Endothelial cell of umbilical vein (primary cell): ENCODE data around the gene NLGN1. TPM values are rescaled to one million over a fixed set of nuclear protein-coding genes. Genes with fewer than 3 reads are reported as not detected.

Experiments
- BruUV-seq: library from RNA; stranded (reverse); fragments of 400-500 nt; replicated peaks from 2 replicates; lab custom pipeline; 2021; lab: Mats Ljungman, UMichigan
- CTCF ChIA-PET: fragments of 300-600, 350-600 bp; sonication (Branson Sonifier 250); formaldehyde crosslinking; loops from one replicate; lab custom pipeline; 2021; ENCODE audit warnings: antibody characterized with exemption, inconsistent platforms; lab: Charles Lee
- POLR2A ChIA-PET: fragments of 300-600, 350-600 bp; sonication (Branson Sonifier 250); formaldehyde crosslinking; loops from one replicate; lab custom pipeline; 2021; ENCODE audit warnings: antibody characterized with exemption, inconsistent platforms; lab: Charles Lee
- DNase-seq: peaks from one replicate; pipeline ENCODE4 v3.0.0-alpha.2; 2011; ENCODE audit warnings: low read depth, low spot score
- FAIRE-seq: peaks from 2 replicates; lab custom pipeline; 2011; peaks lifted over from hg19 to GRCh38; lab: Jason Lieb, UNC
- H2AFZ ChIP-seq: 2 replicates; pipeline ENCODE4 v1.6.0; 2012; ENCODE audit warnings: low read depth, low read length, control low read depth, inconsistent platforms
- H3K27ac ChIP-seq: 2 replicates; pipeline ENCODE4 v1.5.1; 2011; ENCODE audit warnings: low read depth, mild to moderate bottlenecking, control low read depth, low read length, moderate library complexity; ENCODE audit not compliant: insufficient read depth
- H3K27me3 ChIP-seq, 2 experiments: 2 replicates each; pipeline versions ENCODE4 v1.6.0 to v1.6.1; 2011; ENCODE audit warnings: low read length in 2 of 2, mixed read lengths in 1 of 2; ENCODE audit not compliant: control insufficient read depth in 2 of 2, insufficient read depth in 2 of 2
- H3K36me3 ChIP-seq, 2 experiments: 2 replicates in 1 of 2; 3 replicates in 1 of 2; pipeline ENCODE4 v1.5.1; 2011; ENCODE audit warnings: low read length in 2 of 2, mild to moderate bottlenecking in 1 of 2, moderate library complexity in 1 of 2; ENCODE audit not compliant: control insufficient read depth in 2 of 2, insufficient read depth in 2 of 2; ENCODE audit errors: extremely low read depth in 1 of 2
- H3K4me1 ChIP-seq: 3 replicates; pipeline ENCODE4 v1.5.1; 2011; ENCODE audit warnings: mild to moderate bottlenecking, low read length; ENCODE audit not compliant: control insufficient read depth, insufficient read depth; ENCODE audit errors: extremely low read depth
- H3K4me2 ChIP-seq: 2 replicates; pipeline ENCODE4 v1.6.1; 2011; ENCODE audit warnings: low read length, control low read depth, mixed read lengths; ENCODE audit not compliant: insufficient read depth
- H3K4me3 ChIP-seq, 3 experiments: fragments of 200-600 bp in 1 of 3; sonication (generic), shearing (Covaris generic) in 1 of 3; replicated peaks in 1 of 3; 2 replicates each; pipeline ENCODE4 v1.5.1; 2011 to 2016; ENCODE audit warnings: control low read depth in 3 of 3, low read length in 3 of 3, mild to moderate bottlenecking in 2 of 3, inconsistent platforms in 1 of 3, low read depth in 1 of 3, moderate library complexity in 1 of 3; ENCODE audit not compliant: insufficient read depth in 1 of 3
- H3K79me2 ChIP-seq: 2 replicates; pipeline ENCODE4 v1.6.0; 2012; ENCODE audit warnings: low read length, inconsistent platforms; ENCODE audit not compliant: control insufficient read depth, insufficient read depth
- H3K9ac ChIP-seq: replicated peaks from 2 replicates; pipeline ENCODE3; 2011; ENCODE audit warnings: low read length, control low read depth; ENCODE audit not compliant: insufficient read depth; ENCODE audit errors: extremely low read depth
- H3K9me1 ChIP-seq: replicated peaks from 3 replicates; pipeline ENCODE4 v1.6.0; 2011; ENCODE audit warnings: mild to moderate bottlenecking, low read length; ENCODE audit not compliant: control insufficient read depth, insufficient read depth; ENCODE audit errors: extremely low read depth
- H3K9me3 ChIP-seq: replicated peaks from 2 replicates; pipeline ENCODE4 v1.5.1; 2012; ENCODE audit warnings: low read length, inconsistent platforms; ENCODE audit not compliant: control insufficient read depth, insufficient read depth
- H4K20me1 ChIP-seq: replicated peaks from 2 replicates; pipeline ENCODE3; 2011; ENCODE audit warnings: mild to moderate bottlenecking, low read length; ENCODE audit not compliant: control insufficient read depth, insufficient read depth; ENCODE audit errors: extremely low read depth
- CTCF ChIP-seq, 2 donors: IDR thresholded peaks; 1 replicate in 1 of 2; 2 replicates in 1 of 2; pipeline ENCODE4 v1.5.1; 2011; ENCODE audit warnings: low read length in 2 of 2, mild to moderate bottlenecking in 2 of 2, moderate library complexity in 2 of 2, control low read depth in 1 of 2, inconsistent platforms in 1 of 2, low read depth in 1 of 2; ENCODE audit not compliant: insufficient read depth in 1 of 2; ENCODE audit errors: extremely low read depth in 1 of 2
- EZH2 ChIP-seq: IDR thresholded peaks from 2 replicates; pipeline ENCODE4 v1.6.1; 2012; ENCODE audit warnings: borderline replicate concordance, low read depth, mild to moderate bottlenecking, moderate library complexity, low read length, inconsistent platforms; ENCODE audit not compliant: severe bottlenecking
- FOS ChIP-seq: IDR thresholded peaks from 2 replicates; pipeline ENCODE4 v1.6.1; 2011; ENCODE audit warnings: mild to moderate bottlenecking, low read length, moderate library complexity, borderline replicate concordance; ENCODE audit not compliant: insufficient read depth
- GATA2 ChIP-seq: IDR thresholded peaks from 2 replicates; pipeline ENCODE4 v1.7.0; 2011; ENCODE audit warnings: low read depth, mild to moderate bottlenecking, moderate library complexity, mixed read lengths, low read length; ENCODE audit not compliant: insufficient read length, insufficient read depth
- JUN ChIP-seq: IDR thresholded peaks from 2 replicates; pipeline ENCODE4 v1.6.1; 2011; ENCODE audit warnings: borderline replicate concordance, low read depth; ENCODE audit not compliant: insufficient read length, insufficient read depth
- MAX ChIP-seq: IDR thresholded peaks from 2 replicates; pipeline ENCODE4 v1.6.1; 2011; ENCODE audit not compliant: insufficient read depth, insufficient read length
- MYC ChIP-seq: IDR thresholded peaks from one replicate; pipeline ENCODE4 v1.6.1; 2011; ENCODE audit warnings: mild to moderate bottlenecking, low read depth, low read length
- POLR2A ChIP-seq: IDR thresholded peaks from 2 replicates; pipeline ENCODE4 v1.6.1; 2012; ENCODE audit warnings: low read depth, mild to moderate bottlenecking, control low read depth, low read length
- POLR2AphosphoS5 ChIP-seq: IDR thresholded peaks from 2 replicates; pipeline ENCODE4 v1.6.1; 2012; ENCODE audit warnings: low read depth, mild to moderate bottlenecking, control low read depth, low read length, moderate library complexity; ENCODE audit not compliant: insufficient read depth
- dilution Hi-C: fragments of 300-500 bp; cut with MboI; formaldehyde crosslinking; loops from one replicate; pipeline ENCODE4 v1.15.0; 2019; ENCODE audit warnings: low sequenced_read_pairs; ENCODE audit not compliant: extremely low pct_ligation_motif_present
- intact Hi-C: fragments of 100-400 bp; cut with micrococcal nuclease; formaldehyde crosslinking; loops from one replicate; pipeline ENCODE4 v1.10.0; 2022
- polyA plus RNA-seq, 4 experiments: library from polyadenylated mRNA; depleted of rRNA in 3 of 4; stranded (reverse) in 3 of 4; unstranded in 1 of 4; fragments of >200 nt; gene quantifications; 2 replicates each; pipeline versions ENCODE4 v1.2.1 to v1.2.3, GENCODE V29; 2011 to 2012; ENCODE audit warnings: missing spikeins in 1 of 4
- total RNA-seq: library from RNA; stranded (reverse); gene quantifications from 2 replicates; pipeline ENCODE4 v1.2.3, GENCODE V29; 2021

Gene NLGN1
- total and polyA plus RNA-seq, 2 donors (not counting 3 experiments of a cell fraction or from before 2014, with no cell fraction given): 7.9 to 16.3 TPM

- dilution Hi-C loops (no loop called here), intact Hi-C loops (no loop called here)
- CTCF ChIA-PET: no interaction called here
Measured at GRCh38 chr3:174325171-174325570, 927.6 kb downstream of the NLGN1 start.

More at GRCh38 chr3:174325171-174325570, 927.6 kb downstream of the NLGN1 start:
- Histone ChIP-seq H3K9ac (no peak overlapping the region), H3K36me3 (no peaks in the 10 kb centered on the region), H3K27ac (no peak overlapping the region), H3K27me3 (no peaks in the 10 kb centered on the region), H3K79me2 (no peaks in the 10 kb centered on the region), H3K4me1 (no peaks in the 10 kb centered on the region), H3K9me3 (no peaks in the 10 kb centered on the region), H4K20me1 (no peaks in the 10 kb centered on the region), H2AFZ (no peak overlapping the region), H3K9me1 (no peaks in the 10 kb centered on the region), H3K4me3 (no peak overlapping the region), H3K4me2 (no peak overlapping the region)
- no TSS peak for BruUV-seq
- DNase-seq (no peak), FAIRE-seq (no peak)
- POLR2A ChIA-PET: no interaction called here
- no peak for TF ChIP-seq MYC
- no peak for TF ChIP-seq POLR2AphosphoS5
- TF ChIP-seq GATA2: no peak
- TF ChIP-seq EZH2: no peak
- TF ChIP-seq MAX: no peak
- no peak for TF ChIP-seq FOS
- no peak for TF ChIP-seq POLR2A
- no peak for TF ChIP-seq CTCF (IDR thresholded peaks at IDR 0.05; ENCODE audit: extremely low read depth in 1 of 2, insufficient read depth in 1 of 2, low read depth in 1 of 2, low read length in 2 of 2)
- no peak for TF ChIP-seq JUN
